H1 (cell line): ENCODE data around the gene GADD45GIP1. TPM values are rescaled to one million over a fixed set of nuclear protein-coding genes. Genes with fewer than 3 reads are reported as not detected.

Experiments
- CTCF ChIA-PET: fragments of 300-600 bp; sonication (Branson Sonifier 250); formaldehyde crosslinking; loops from one replicate; lab custom pipeline; 2021; ENCODE audit not compliant: partially characterized antibody; lab: Charles Lee
- POLR2A ChIA-PET: fragments of 300-600 bp; sonication (Branson Sonifier 250); formaldehyde crosslinking; loops from one replicate; lab custom pipeline; 2021; ENCODE audit warnings: inconsistent platforms; ENCODE audit not compliant: partially characterized antibody; lab: Charles Lee
- DNase-seq, 2 experiments: peaks; one replicate each; pipeline versions ENCODE4 v3.0.0 to v3.0.0-alpha.2; 2010 to 2022; ENCODE audit warnings: low spot score in 2 of 2, low read depth in 1 of 2, mixed read lengths in 1 of 2
- FAIRE-seq: peaks from 2 replicates; lab custom pipeline; 2011; peaks lifted over from hg19 to GRCh38; lab: Jason Lieb, UNC
- H2AFZ ChIP-seq: 2 replicates; pipeline ENCODE4 v1.8.1; 2012; ENCODE audit warnings: low read length, inconsistent platforms
- H2AK5ac ChIP-seq: 2 replicates; pipeline ENCODE4 v1.6.1; 2013; ENCODE audit warnings: low read depth, low read length
- H2BK120ac ChIP-seq: replicated peaks from 2 replicates; pipeline ENCODE3; 2013; ENCODE audit warnings: low read depth, low read length, inconsistent platforms
- H2BK12ac ChIP-seq: 2 replicates; pipeline ENCODE4 v1.6.1; 2013; ENCODE audit warnings: low read depth, low read length
- H2BK15ac ChIP-seq: 2 replicates; pipeline ENCODE4 v1.6.1; 2013; ENCODE audit warnings: low read length
- H2BK20ac ChIP-seq: 2 replicates; pipeline ENCODE4 v1.6.1; 2013; ENCODE audit warnings: low read length
- H2BK5ac ChIP-seq: 2 replicates; pipeline ENCODE4 v1.6.1; 2013; ENCODE audit warnings: low read depth, low read length
- H3K14ac ChIP-seq: 2 replicates; pipeline ENCODE4 v1.6.1; 2013; ENCODE audit warnings: inconsistent platforms; ENCODE audit not compliant: insufficient read length
- H3K18ac ChIP-seq: 2 replicates; pipeline ENCODE4 v1.6.1; 2013; ENCODE audit warnings: low read length; ENCODE audit errors: extremely low read depth
- H3K23ac ChIP-seq: 2 replicates; pipeline ENCODE4 v1.6.1; 2013; ENCODE audit warnings: inconsistent platforms; ENCODE audit not compliant: insufficient read length
- H3K23me2 ChIP-seq: 2 replicates; pipeline ENCODE4 v1.6.1; 2013; ENCODE audit warnings: low read depth, low read length
- H3K27ac ChIP-seq: 2 replicates; pipeline ENCODE4 v1.6.1; 2011; ENCODE audit warnings: low read depth, low read length, inconsistent platforms
- H3K27me3 ChIP-seq, 4 experiments: replicated peaks in 1 of 4; 1 replicate in 1 of 4; 2 replicates in 3 of 4; pipeline versions ENCODE4 v1.6.1 to v1.8.1; 2011 to 2013; ENCODE audit warnings: low read length in 3 of 4, mild to moderate bottlenecking in 3 of 4, inconsistent platforms in 2 of 4, mixed read lengths in 2 of 4, moderate library complexity in 1 of 4; ENCODE audit not compliant: control insufficient read depth in 3 of 4, insufficient read depth in 3 of 4; ENCODE audit errors: extremely low read depth in 1 of 4
- H3K36me3 ChIP-seq, 4 experiments: 2 replicates each; pipeline versions ENCODE4 v1.6.1 to v1.8.1; 2011 to 2013; ENCODE audit warnings: mild to moderate bottlenecking in 4 of 4, low read length in 3 of 4, moderate library complexity in 2 of 4, control low read depth in 1 of 4, inconsistent platforms in 1 of 4; ENCODE audit not compliant: insufficient read depth in 4 of 4, control insufficient read depth in 2 of 4
- H3K4ac ChIP-seq: replicated peaks from 2 replicates; pipeline ENCODE3; 2013; ENCODE audit warnings: low read length, low read depth, mixed read lengths, inconsistent platforms; ENCODE audit not compliant: insufficient read length
- H3K4me1 ChIP-seq, 4 experiments: replicated peaks in 1 of 4; 1 replicate in 1 of 4; 2 replicates in 3 of 4; pipeline versions ENCODE4 v1.6.1 to v1.8.1; 2011 to 2013; ENCODE audit warnings: low read length in 3 of 4, inconsistent platforms in 2 of 4, mixed read lengths in 1 of 4; ENCODE audit not compliant: insufficient read depth in 4 of 4, control insufficient read depth in 3 of 4
- H3K4me2 ChIP-seq, 2 experiments: 2 replicates each; pipeline versions ENCODE4 v1.6.1 to v1.8.1; 2011 to 2013; ENCODE audit warnings: low read depth in 2 of 2, low read length in 2 of 2, control low read depth in 1 of 2, inconsistent platforms in 1 of 2, mild to moderate bottlenecking in 1 of 2; ENCODE audit not compliant: insufficient read depth in 1 of 2
- H3K4me3 ChIP-seq, 4 experiments: fragments of 200-600, 300-600 bp in 1 of 4; sonication (generic), shearing (Covaris generic), sonication (Bioruptor Twin) in 1 of 4; 2 replicates each; pipeline versions ENCODE4 v1.5.1 to v1.8.1; 2011 to 2016; ENCODE audit warnings: low read length in 4 of 4, low read depth in 3 of 4, control low read depth in 2 of 4, inconsistent platforms in 2 of 4, mild to moderate bottlenecking in 2 of 4, mixed read lengths in 1 of 4, moderate library complexity in 1 of 4; ENCODE audit not compliant: insufficient read depth in 2 of 4; ENCODE audit errors: extremely low read depth in 1 of 4
- H3K56ac ChIP-seq: replicated peaks from 2 replicates; pipeline ENCODE3; 2013; ENCODE audit warnings: low read depth, mild to moderate bottlenecking, mixed read lengths, low read length, inconsistent platforms; ENCODE audit not compliant: insufficient read length
- H3K79me1 ChIP-seq: 2 replicates; pipeline ENCODE4 v1.6.1; 2013; ENCODE audit warnings: low read depth, low read length, control low read depth
- H3K79me2 ChIP-seq, 2 experiments: 2 replicates each; pipeline versions ENCODE4 v1.6.1 to v1.8.1; 2012 to 2013; ENCODE audit warnings: low read length in 2 of 2, mild to moderate bottlenecking in 2 of 2, inconsistent platforms in 1 of 2; ENCODE audit not compliant: insufficient read depth in 2 of 2, control insufficient read depth in 1 of 2
- H3K9ac ChIP-seq, 4 experiments: replicated peaks in 1 of 4; 1 replicate in 1 of 4; 2 replicates in 3 of 4; pipeline versions ENCODE4 v1.6.1 to v1.8.1; 2011 to 2013; ENCODE audit warnings: low read depth in 3 of 4, low read length in 3 of 4, control low read depth in 2 of 4, mild to moderate bottlenecking in 2 of 4, moderate library complexity in 2 of 4, inconsistent platforms in 1 of 4; ENCODE audit errors: extremely low read depth in 1 of 4
- H3K9me3 ChIP-seq, 2 experiments: 2 replicates each; pipeline versions ENCODE4 v1.6.1 to v1.8.1; 2012 to 2013; ENCODE audit warnings: mild to moderate bottlenecking in 2 of 2, moderate library complexity in 2 of 2, control low read depth in 1 of 2, inconsistent platforms in 1 of 2, low read depth in 1 of 2, low read length in 1 of 2, mixed read lengths in 1 of 2; ENCODE audit not compliant: insufficient read depth in 2 of 2
- H4K20me1 ChIP-seq, 2 experiments: replicated peaks in 1 of 2; 2 replicates each; pipeline versions ENCODE3 to v1.8.1; 2011 to 2013; ENCODE audit warnings: inconsistent platforms in 2 of 2, low read length in 2 of 2, mild to moderate bottlenecking in 1 of 2; ENCODE audit not compliant: insufficient read depth in 2 of 2, control insufficient read depth in 1 of 2
- H4K5ac ChIP-seq: 2 replicates; pipeline ENCODE4 v1.6.1; 2013; ENCODE audit warnings: low read length, low read depth, mixed read lengths, inconsistent platforms; ENCODE audit not compliant: insufficient read length
- H4K8ac ChIP-seq: 2 replicates; pipeline ENCODE4 v1.8.0; 2013; ENCODE audit warnings: mild to moderate bottlenecking, moderate library complexity, low read length, inconsistent platforms; ENCODE audit not compliant: insufficient read depth; ENCODE audit errors: extremely low read depth
- H4K91ac ChIP-seq: replicated peaks from 2 replicates; pipeline ENCODE3; 2013; ENCODE audit warnings: low read length, mixed read lengths, inconsistent platforms; ENCODE audit not compliant: insufficient read length
- CHD1 ChIP-seq: IDR thresholded peaks from 2 replicates; pipeline ENCODE4 v1.6.1; 2012; ENCODE audit warnings: low read depth, low read length, improper control_type of control experiment
- CREB1 ChIP-seq: IDR thresholded peaks from 2 replicates; pipeline ENCODE4 v1.6.1; 2012; ENCODE audit warnings: inconsistent platforms
- JUND ChIP-seq: IDR thresholded peaks from 2 replicates; pipeline ENCODE4 v1.6.1; 2011; ENCODE audit warnings: mild to moderate bottlenecking, improper control_type of control experiment, low read length
- PHF8 ChIP-seq: fragments of 200-600 bp; sonication (generic); conservative IDR thresholded peaks from 2 replicates; pipeline ENCODE4 v1.7.1; 2012; ENCODE audit warnings: low read depth, mild to moderate bottlenecking, inconsistent platforms, low read length, moderate library complexity
- SAP30 ChIP-seq: fragments of 300-600 bp; sonication (generic); IDR thresholded peaks from 2 replicates; pipeline ENCODE4 v1.7.1; 2012; ENCODE audit warnings: low read length, moderate library complexity, mild to moderate bottlenecking, inconsistent platforms; ENCODE audit not compliant: insufficient read depth, insufficient replicate concordance
- SIN3A ChIP-seq, 2 experiments: IDR thresholded peaks in 1 of 2; conservative IDR thresholded peaks in 1 of 2; 2 replicates each; pipeline ENCODE4 v1.6.1; 2011 to 2012; ENCODE audit warnings: low read length in 2 of 2, improper control_type of control experiment in 1 of 2, low read depth in 1 of 2, mild to moderate bottlenecking in 1 of 2
- YY1 ChIP-seq: IDR thresholded peaks from 2 replicates; pipeline ENCODE4 v1.6.1; 2011; ENCODE audit warnings: low read depth, mild to moderate bottlenecking, low read length
- WGBS, 2 experiments: shearing (Covaris generic) in 1 of 2; methylation state at CpG; one replicate each; pipeline versions ENCODE4 v1.1.6 to v1.1.7; 2013 to 2015; ENCODE audit warnings: low lambda C conversion rate in 2 of 2, mixed read lengths in 2 of 2, inconsistent platforms in 1 of 2, low coverage in 1 of 2, missing lambda C conversion rate in 1 of 2; ENCODE audit not compliant: insufficient replicate concordance in 2 of 2, insufficient coverage in 1 of 2, insufficient read length in 1 of 2; ENCODE audit errors: extremely low coverage in 1 of 2, missing lambda C conversion rate in 1 of 2; 5-methylcytosine and 5-hydroxymethylcytosine counted together
- polyA plus RNA-seq, 7 experiments: library from polyadenylated mRNA; depleted of rRNA in 3 of 7; stranded (reverse) in 5 of 7; unstranded in 2 of 7; fragments of >200 nt in 5 of 7; fragments of 200-250 nt in 2 of 7; gene quantifications; 1 replicate in 5 of 7; 2 replicates in 1 of 7; 4 replicates in 1 of 7; pipeline versions ENCODE4 v1.2.1 to v1.2.3, GENCODE V29; 2011 to 2013; ENCODE audit warnings: missing spikeins in 2 of 7, mixed read lengths in 2 of 7
- total RNA-seq: library from RNA; stranded (reverse); fragmentation: NEBNext Ultra II Directional; extraction: Animal tissue kit (Norgen Biotek cat#: 25700); gene quantifications from 2 replicates; pipeline ENCODE4 v1.2.1, GENCODE V29; 2021

Gene GADD45GIP1
- total and polyA plus RNA-seq, 2 of the 8 experiments (the other 6 are each of a cell fraction or from before 2014, with no cell fraction given) = 42.2 to 42.6 TPM

DNA sequence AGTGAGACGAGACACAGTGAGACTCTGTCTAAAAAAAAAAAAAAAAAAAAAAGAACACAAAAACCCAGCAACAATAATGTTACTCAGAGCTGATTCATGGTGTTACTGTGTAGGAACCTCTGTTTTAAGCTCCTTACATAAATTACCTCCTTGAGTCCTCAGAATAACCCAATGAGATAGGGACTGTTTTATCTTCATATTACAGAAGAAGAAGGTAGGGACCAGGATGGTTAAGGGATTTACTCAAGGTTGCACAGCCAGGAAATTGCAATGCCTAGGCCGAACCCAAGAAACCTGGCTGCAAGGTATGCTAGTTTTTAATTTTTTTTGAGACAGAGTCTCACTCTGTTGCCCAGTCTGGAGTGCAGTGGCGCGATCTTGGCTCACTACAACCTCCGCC, 10.9 kb upstream of the GADD45GIP1 start:
- Histone ChIP-seq H4K5ac (no peak overlapping the region), H3K56ac (no peak overlapping the region), H3K23me2 (no peaks in the 10 kb centered on the region), H4K8ac (no peak overlapping the region), H3K79me2 (no peaks in the 10 kb centered on the region), H2BK12ac (no peak overlapping the region), H2BK5ac (no peak overlapping the region), H3K14ac (no peak overlapping the region), H2BK20ac (no peak overlapping the region), H3K27ac (no peak overlapping the region), H3K79me1 (no peaks in the 10 kb centered on the region), H4K91ac (no peak overlapping the region), H2BK15ac (no peak overlapping the region), H3K4ac (no peak overlapping the region), H3K27me3 (no peaks in the 10 kb centered on the region), H3K18ac (no peak overlapping the region), H2AFZ (no peak overlapping the region), H3K4me2 (no peak overlapping the region), H3K36me3 (no peaks in the 10 kb centered on the region), H3K4me1 (peaks cover 0 to 6% (median 2%) of the 10 kb centered on the region in 4 experiments; a peak in 2 of 7 replicates), H3K4me3 (no peak overlapping the region), H2AK5ac (no peak overlapping the region), H2BK120ac (no peak overlapping the region), H4K20me1 (no peaks in the 10 kb centered on the region), H3K9ac (no peak overlapping the region), H3K9me3 (no peaks in the 10 kb centered on the region), H3K23ac (no peak overlapping the region)
- 85% methylated on average over 5 of the region's 5 CpGs; no CpG with 5 or more reads in 1 of the 2 experiments for whole genome bisulfite sequencing, 2 experiments
- FAIRE-seq (no peak), DNase-seq (no peak)
- TF ChIP-seq CREB1 = no peak
- TF ChIP-seq CHD1 = no peak
- no peak for TF ChIP-seq SAP30
- no peak for TF ChIP-seq YY1
- no peak for TF ChIP-seq SIN3A (conservative IDR thresholded peaks at IDR 0.05 in 1 of 2, IDR thresholded peaks at IDR 0.05 in 1 of 2; ENCODE audit: low read depth in 1 of 2, low read length in 2 of 2)
- TF ChIP-seq JUND = no peak
- TF ChIP-seq PHF8 = no peak
- ChIA-PET CTCF (interaction anchor here (0.6 to 7.6 kb wide), 8 partner anchors 12 to 126 kb away, joined by 3 to 154 read pairs (median 4); partner anchors contain the start of gene GADD45GIP1), POLR2A (interaction anchor here (1.4 kb wide), 2 partner anchors 13 to 22 kb away, joined by 3 read pairs; no protein-coding TSS in a partner anchor)
